ENCODE data around the gene ALDH3B2.
A peak's percentile ranks its signal among the peaks of the same experiment; 100 is the strongest.
"Not testable (repeated sequence)": the region's sequence is repeated elsewhere in the genome, so short reads cannot be mapped to it uniquely, and the experiment has no call there.

- peak in 1 of 5 experiments; percentile 24 for TF ChIP-seq CTCF (IDR thresholded peaks at IDR 0.05 in 4 of 5, conservative IDR thresholded peaks at IDR 0.05 in 1 of 5)
- not testable (repeated sequence) for TF ChIP-seq POLR2A (IDR thresholded peaks at IDR 0.05)
Measured at GRCh38 chr11:67659651-67660165, 14.7 kb downstream of the ALDH3B2 start.

Data from gastrocnemius medialis (tissue), 4 donors.